SJCRH30 (cell line): ENCODE data around the gene SH3BP5. TPM values are rescaled to one million over a fixed set of nuclear protein-coding genes. Genes with fewer than 3 reads are reported as not detected.
A peak's percentile ranks its signal among the peaks of the same experiment; 100 is the strongest.
"Not testable (repeated sequence)": the region's sequence is repeated elsewhere in the genome, so short reads cannot be mapped to it uniquely, and the experiment has no call there.

ENCODE experiments used
- DNase-seq, 2 experiments: peaks; one replicate each; pipeline ENCODE4 v3.0.0-alpha.2; 2015 to 2020
- H3K27ac ChIP-seq: fragments of 250-450 bp; sonication (Bioruptor Pico); 2 replicates; pipeline ENCODE4 v1.5.1; 2020; ENCODE audit warnings: mild to moderate bottlenecking, moderate library complexity
- H3K27me3 ChIP-seq: fragments of 250-450 bp; sonication (Bioruptor Pico); 2 replicates; pipeline ENCODE4 v1.5.1; 2020; ENCODE audit warnings: mild to moderate bottlenecking, moderate library complexity
- H3K36me3 ChIP-seq: fragments of 250-450 bp; sonication (Bioruptor Pico); 2 replicates; pipeline ENCODE4 v1.5.1; 2020; ENCODE audit warnings: mild to moderate bottlenecking, moderate library complexity
- H3K4me1 ChIP-seq: fragments of 250-450 bp; sonication (Bioruptor Pico); 2 replicates; pipeline ENCODE4 v1.5.1; 2020; ENCODE audit warnings: mild to moderate bottlenecking, moderate library complexity
- H3K4me3 ChIP-seq: fragments of 250-450 bp; sonication (Bioruptor Pico); 2 replicates; pipeline ENCODE4 v1.5.1; 2020; ENCODE audit warnings: mild to moderate bottlenecking, moderate library complexity
- H3K9me3 ChIP-seq: fragments of 250-450 bp; sonication (Bioruptor Pico); replicated peaks from 2 replicates; pipeline ENCODE4 v1.5.1; 2020; ENCODE audit warnings: mild to moderate bottlenecking, moderate library complexity
- total RNA-seq: library from RNA; depleted of rRNA; stranded (reverse); fragments of >200 nt; shearing (Covaris generic); gene quantifications from 2 replicates; pipeline ENCODE4 v1.2.3, GENCODE V29; 2014; rRNA removed

Gene SH3BP5
- total RNA-seq = 8.1 and 8.5 TPM in 2 replicates

GRCh38 chr3:15332405-15333098 lies at the start of gene SH3BP5:
SH3BP5 (minus strand) TSS chr3:15332586; CDS start chr3:15332408, 178 bp downstream.
- Histone ChIP-seq H3K4me1 (peaks cover 25% of the 10 kb centered on the region), H3K9me3 (no peaks in the 10 kb centered on the region), H3K4me3 (peak within 1 kb of the TSS; percentile 91), H3K36me3 (no peaks in the 10 kb centered on the region), H3K27ac (no peak within 1 kb of the TSS), H3K27me3 (no peaks in the 10 kb centered on the region)
- DNase-seq = peak; percentile 55 to 73

GRCh38 chr3:15380980-15381890 lies 48.8 kb upstream of the SH3BP5 start:
- Histone ChIP-seq H3K27ac (no peak overlapping the region), H3K4me1 (no peaks in the 10 kb centered on the region), H3K9me3 (no peaks in the 10 kb centered on the region), H3K27me3 (no peaks in the 10 kb centered on the region), H3K4me3 (no peak overlapping the region), H3K36me3 (no peaks in the 10 kb centered on the region)
- no peak for DNase-seq

GRCh38 chr3:15377961-15378791 lies 45.8 kb upstream of the SH3BP5 start:
- no peak overlapping the region for H3K27ac ChIP-seq
- H3K27me3 ChIP-seq = no peaks in the 10 kb centered on the region
- peak overlapping the region; percentile 53 for H3K4me3 ChIP-seq
- no peaks in the 10 kb centered on the region for H3K4me1 ChIP-seq
- no peaks in the 10 kb centered on the region for H3K9me3 ChIP-seq
- DNase-seq = peak; percentile 91 to 95
- H3K36me3 ChIP-seq = no peaks in the 10 kb centered on the region

GRCh38 chr3:15375461-15376000 lies 43.1 kb upstream of the SH3BP5 start:
- Histone ChIP-seq H3K4me1 (no peaks in the 10 kb centered on the region), H3K27ac (no peak overlapping the region), H3K27me3 (no peaks in the 10 kb centered on the region), H3K9me3 (no peaks in the 10 kb centered on the region), H3K4me3 (no peak overlapping the region), H3K36me3 (no peaks in the 10 kb centered on the region)
- DNase-seq = no peak

- DNase-seq = no peak
- H3K4me3 ChIP-seq = no peak overlapping the region
- H3K36me3 ChIP-seq = no peaks in the 10 kb centered on the region
- H3K27me3 ChIP-seq = 0 out of 2 replicates have a peak, but pooled peaks cover 4% of the 10 kb centered on the region
- no peaks in the 10 kb centered on the region; the same call in 1 of the 2 replicates for H3K9me3 ChIP-seq
- H3K27ac ChIP-seq = no peak overlapping the region
- H3K4me1 ChIP-seq = no peaks in the 10 kb centered on the region
Measured at GRCh38 chr3:15372918-15373317, 40.5 kb upstream of the SH3BP5 start.

GRCh38 chr3:15368561-15369135 lies 36.3 kb upstream of the SH3BP5 start:
- DNase-seq = no peak
- H3K4me3 ChIP-seq = no peak overlapping the region
- no peaks in the 10 kb centered on the region for H3K4me1 ChIP-seq
- H3K36me3 ChIP-seq = no peaks in the 10 kb centered on the region
- no peaks in the 10 kb centered on the region; the same call in 1 of the 2 replicates for H3K9me3 ChIP-seq
- H3K27ac ChIP-seq = no peak overlapping the region
- 0 out of 2 replicates have a peak, but pooled peaks cover 4% of the 10 kb centered on the region for H3K27me3 ChIP-seq

GRCh38 chr3:15367059-15367458 lies 34.7 kb upstream of the SH3BP5 start:
- Histone ChIP-seq H3K4me1 (no peaks in the 10 kb centered on the region), H3K27ac (no peak overlapping the region), H3K9me3 (no peaks in the 10 kb centered on the region; the same call in 1 of the 2 replicates), H3K36me3 (no peaks in the 10 kb centered on the region), H3K27me3 (0 out of 2 replicates have a peak, but pooled peaks cover 4% of the 10 kb centered on the region), H3K4me3 (no peak overlapping the region)
- DNase-seq = no peak

- not testable (repeated sequence) for H3K4me3 ChIP-seq, H3K4me1 ChIP-seq, H3K36me3 ChIP-seq, H3K27me3 ChIP-seq, H3K9me3 ChIP-seq, H3K27ac ChIP-seq
- peak; percentile 22 to 28 for DNase-seq
Measured at GRCh38 chr3:15364078-15364477, 31.7 kb upstream of the SH3BP5 start.

- Histone ChIP-seq H3K27me3 (no peaks in the 10 kb centered on the region), H3K36me3 (no peaks in the 10 kb centered on the region), H3K9me3 (no peaks in the 10 kb centered on the region), H3K4me3 (no peak overlapping the region), H3K27ac (no peak overlapping the region), H3K4me1 (0 out of 2 replicates have a peak, but pooled peaks cover 5% of the 10 kb centered on the region)
- peak; percentile 30 to 54 for DNase-seq
Measured at GRCh38 chr3:15361494-15362214, 29.3 kb upstream of the SH3BP5 start.

- no peak for DNase-seq
- Histone ChIP-seq H3K36me3 (no peaks in the 10 kb centered on the region), H3K4me3 (no peak overlapping the region), H3K27me3 (no peaks in the 10 kb centered on the region), H3K9me3 (no peaks in the 10 kb centered on the region), H3K4me1 (0 out of 2 replicates have a peak, but pooled peaks cover 5% of the 10 kb centered on the region), H3K27ac (no peak overlapping the region)
Measured at GRCh38 chr3:15360788-15361493, 28.6 kb upstream of the SH3BP5 start.

GRCh38 chr3:15359677-15360397 lies 27.5 kb upstream of the SH3BP5 start:
- no peak for DNase-seq
- H3K9me3 ChIP-seq = no peaks in the 10 kb centered on the region
- no peaks in the 10 kb centered on the region for H3K36me3 ChIP-seq
- H3K4me3 ChIP-seq = no peak overlapping the region
- no peak overlapping the region for H3K27ac ChIP-seq
- no peaks in the 10 kb centered on the region for H3K27me3 ChIP-seq
- 0 out of 2 replicates have a peak, but pooled peaks cover 5% of the 10 kb centered on the region for H3K4me1 ChIP-seq

- not testable (repeated sequence) for DNase-seq, H3K9me3 ChIP-seq, H3K4me1 ChIP-seq, H3K27ac ChIP-seq, H3K36me3 ChIP-seq, H3K4me3 ChIP-seq, H3K27me3 ChIP-seq
Measured at GRCh38 chr3:15356651-15357061, 24.3 kb upstream of the SH3BP5 start.
